Measurements from ENCODE around the gene SH3BP2.

The SH3BP2 gene

DNA sequence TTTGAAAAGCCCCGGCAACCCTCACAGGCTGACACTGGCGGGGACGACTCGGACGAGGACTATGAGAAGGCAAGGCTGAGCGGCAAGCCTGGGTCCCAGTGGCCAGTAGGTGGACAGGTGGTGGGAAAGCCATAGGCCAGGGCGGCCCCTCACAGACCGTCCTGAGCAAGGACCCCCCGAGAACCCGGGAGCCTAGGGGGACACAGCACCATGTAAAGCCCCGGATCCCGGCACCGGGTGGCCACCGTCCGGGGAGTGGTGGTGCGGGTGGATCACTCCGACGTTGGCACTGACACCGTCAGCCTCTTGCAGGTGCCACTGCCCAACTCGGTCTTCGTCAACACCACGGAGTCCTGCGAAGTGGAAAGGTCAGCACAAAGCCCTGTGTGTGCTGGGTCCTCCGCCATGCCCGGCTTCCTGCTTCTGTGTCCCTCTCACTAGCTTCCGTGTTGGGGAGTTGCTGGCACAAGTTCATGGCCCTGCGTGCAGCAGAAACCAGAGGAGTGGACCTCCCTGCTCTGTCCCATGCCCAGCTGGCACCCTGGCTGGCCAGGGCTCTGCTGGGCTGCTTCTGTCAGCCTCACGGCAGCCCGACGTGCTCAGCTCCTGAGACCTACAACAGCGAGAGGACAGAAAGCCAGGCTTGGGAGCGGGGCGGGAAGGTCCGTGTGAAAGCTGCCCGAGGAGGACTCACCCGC, 38.9 kb downstream of the SH3BP2 start:
- H3K4me2 ChIP-seq (ENCODE audit: low read length): no peak overlapping the region
- H3K4ac ChIP-seq (ENCODE audit: low read depth, low read length): no peak overlapping the region
- no peak overlapping the region for H4K91ac ChIP-seq (ENCODE audit: low read depth, low read length)
- peaks cover 81 to 83% of the 10 kb centered on the region in 2 experiments for H3K36me3 ChIP-seq (ENCODE audit: control insufficient read depth in 1 of 2, insufficient read depth in 2 of 2, low read length in 2 of 2)
- no peak overlapping the region for H4K12ac ChIP-seq (ENCODE audit: low read depth, low read length)
- no peak for DNase-seq
- H3K4me3 ChIP-seq (ENCODE audit: low read depth, low read length): no peak overlapping the region
- H3K14ac ChIP-seq (ENCODE audit: low read length): no peak overlapping the region
- no peak overlapping the region for H2AFZ ChIP-seq (ENCODE audit: insufficient read depth, low read length, poor library complexity)
- H3K9ac ChIP-seq (ENCODE audit: low read length): no peak overlapping the region
- no peak overlapping the region for H3K27ac ChIP-seq (ENCODE audit: low read depth, low read length)
- H2AK5ac ChIP-seq (ENCODE audit: low read length): no peak overlapping the region
- no peak overlapping the region for H3K18ac ChIP-seq (ENCODE audit: low read length)
- H2BK120ac ChIP-seq (ENCODE audit: insufficient read depth, low read length, poor library complexity): no peak overlapping the region
- peaks cover 5% of the 10 kb centered on the region in 2 experiments for H3K4me1 ChIP-seq (ENCODE audit: control insufficient read depth in 1 of 2, insufficient read depth in 2 of 2, low read length in 2 of 2)
- no peak overlapping the region for H2BK12ac ChIP-seq (ENCODE audit: low read length)
- WGBS (ENCODE audit: extremely low coverage, insufficient coverage, insufficient read length): no CpG with 5 or more reads among the region's 36 CpGs
- no peak overlapping the region for H4K8ac ChIP-seq (ENCODE audit: low read depth, low read length)
- H3K27me3 ChIP-seq (ENCODE audit: insufficient read depth, low read length): no peaks in the 10 kb centered on the region
- peaks cover 3% of the 10 kb centered on the region for H3K9me3 ChIP-seq (ENCODE audit: insufficient read depth, low read depth, low read length)
- no peak overlapping the region for H3K23ac ChIP-seq (ENCODE audit: low read length)
- no peak overlapping the region for H2BK5ac ChIP-seq (ENCODE audit: low read depth, low read length, poor library complexity)
- H3K79me2 ChIP-seq (ENCODE audit: control insufficient read depth, insufficient read depth, low read length, poor library complexity): no peaks in the 10 kb centered on the region
- H3K79me1 ChIP-seq (ENCODE audit: low read length): no peaks in the 10 kb centered on the region

DNA sequence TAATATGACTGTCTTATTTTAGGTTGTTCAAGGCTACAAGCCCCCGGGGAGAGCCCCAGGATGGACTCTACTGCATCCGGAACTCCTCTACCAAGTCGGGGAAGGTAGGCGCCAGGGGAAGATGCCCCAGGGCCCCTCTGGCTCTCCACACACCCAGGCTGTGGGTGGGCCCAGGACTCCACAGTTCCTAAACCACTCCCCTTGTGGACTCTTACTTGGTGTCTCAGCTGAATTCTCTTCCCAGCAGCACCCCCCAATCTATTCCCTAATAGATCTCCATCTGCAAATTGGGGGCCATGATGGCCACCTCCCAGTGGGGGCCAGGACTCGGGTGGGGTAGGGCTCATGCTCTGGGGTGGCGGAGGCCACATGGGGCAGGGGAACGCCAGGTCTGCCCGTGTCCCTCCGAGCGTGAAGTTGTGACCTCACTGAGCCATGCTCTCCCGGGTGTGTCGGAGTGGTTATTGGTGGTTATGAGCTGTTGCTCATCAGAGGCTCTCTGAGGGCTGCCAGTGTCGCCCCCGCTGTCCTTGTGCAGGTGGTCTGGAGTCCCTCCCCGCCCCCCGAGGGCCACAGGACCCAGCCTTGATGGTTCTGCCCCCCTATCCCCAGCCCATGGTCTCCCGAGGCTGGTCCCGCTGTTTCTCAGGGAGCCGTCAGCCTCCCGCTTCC, 39.6 kb downstream of the SH3BP2 start:
- H3K79me2 ChIP-seq (ENCODE audit: control insufficient read depth, insufficient read depth, low read length, poor library complexity): no peaks in the 10 kb centered on the region
- H3K27me3 ChIP-seq (ENCODE audit: insufficient read depth, low read length): no peaks in the 10 kb centered on the region
- WGBS (ENCODE audit: extremely low coverage, insufficient coverage, insufficient read length): no CpG with 5 or more reads among the region's 20 CpGs
- no peak overlapping the region for H2BK120ac ChIP-seq (ENCODE audit: insufficient read depth, low read length, poor library complexity)
- no peaks in the 10 kb centered on the region for H3K79me1 ChIP-seq (ENCODE audit: low read length)
- H2BK5ac ChIP-seq (ENCODE audit: low read depth, low read length, poor library complexity): no peak overlapping the region
- H4K91ac ChIP-seq (ENCODE audit: low read depth, low read length): no peak overlapping the region
- peaks cover 5% of the 10 kb centered on the region in 2 experiments for H3K4me1 ChIP-seq (ENCODE audit: control insufficient read depth in 1 of 2, insufficient read depth in 2 of 2, low read length in 2 of 2)
- no peak overlapping the region for H2BK12ac ChIP-seq (ENCODE audit: low read length)
- H2AFZ ChIP-seq (ENCODE audit: insufficient read depth, low read length, poor library complexity): no peak overlapping the region
- H2AK5ac ChIP-seq (ENCODE audit: low read length): no peak overlapping the region
- no peak for DNase-seq
- no peak overlapping the region for H4K12ac ChIP-seq (ENCODE audit: low read depth, low read length)
- H3K27ac ChIP-seq (ENCODE audit: low read depth, low read length): no peak overlapping the region
- no peak overlapping the region for H3K4ac ChIP-seq (ENCODE audit: low read depth, low read length)
- H3K4me3 ChIP-seq (ENCODE audit: low read depth, low read length): no peak overlapping the region
- H3K14ac ChIP-seq (ENCODE audit: low read length): no peak overlapping the region
- H3K9ac ChIP-seq (ENCODE audit: low read length): no peak overlapping the region
- H3K9me3 ChIP-seq (ENCODE audit: insufficient read depth, low read depth, low read length): no peaks in the 10 kb centered on the region
- no peak overlapping the region for H3K4me2 ChIP-seq (ENCODE audit: low read length)
- no peak overlapping the region for H4K8ac ChIP-seq (ENCODE audit: low read depth, low read length)
- no peak overlapping the region for H3K23ac ChIP-seq (ENCODE audit: low read length)
- peaks cover 75 to 76% of the 10 kb centered on the region in 2 experiments for H3K36me3 ChIP-seq (ENCODE audit: control insufficient read depth in 1 of 2, insufficient read depth in 2 of 2, low read length in 2 of 2)
- H3K18ac ChIP-seq (ENCODE audit: low read length): no peak overlapping the region

DNA sequence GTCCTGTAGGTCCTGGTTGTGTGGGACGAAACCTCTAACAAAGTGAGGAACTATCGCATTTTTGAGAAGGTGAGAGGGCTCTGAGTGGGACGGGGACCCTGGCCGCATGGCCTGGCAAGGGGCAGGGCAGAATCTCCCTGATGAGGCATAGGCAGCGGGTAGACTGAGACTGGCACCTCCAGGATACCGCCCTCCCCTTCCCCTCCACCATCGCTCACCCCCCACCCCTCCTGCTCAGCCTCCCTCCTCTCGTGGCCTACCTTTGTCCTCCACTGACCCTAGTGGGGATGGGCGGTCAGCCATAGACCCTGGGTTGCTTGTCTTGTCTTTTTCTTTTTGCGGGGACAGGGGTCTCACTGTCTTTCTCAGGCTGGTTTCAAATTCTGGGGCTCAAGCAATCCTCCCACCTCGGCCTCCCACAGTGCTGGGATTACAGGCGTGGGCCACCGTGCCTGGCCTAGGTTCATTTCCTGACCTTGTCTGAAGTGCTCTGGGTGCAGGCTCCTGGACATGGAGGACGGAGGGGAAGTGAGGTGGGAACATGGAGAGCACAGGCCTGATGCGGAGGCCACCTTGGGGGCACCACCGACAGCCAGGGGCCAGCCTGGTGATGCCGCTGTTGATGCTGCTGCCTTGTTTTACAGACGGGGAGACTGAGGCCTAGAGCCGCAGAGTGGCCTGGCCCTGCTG, 40.2 kb downstream of the SH3BP2 start:
- Histone ChIP-seq H3K18ac (ENCODE audit: low read length) (no peak overlapping the region), H3K14ac (ENCODE audit: low read length) (no peak overlapping the region), H2BK120ac (ENCODE audit: insufficient read depth, low read length, poor library complexity) (no peak overlapping the region), H3K79me1 (ENCODE audit: low read length) (no peaks in the 10 kb centered on the region), H3K4me1 (ENCODE audit: control insufficient read depth in 1 of 2, insufficient read depth in 2 of 2, low read length in 2 of 2) (peaks cover 5% of the 10 kb centered on the region in 2 experiments), H3K79me2 (ENCODE audit: control insufficient read depth, insufficient read depth, low read length, poor library complexity) (no peaks in the 10 kb centered on the region), H3K9ac (ENCODE audit: low read length) (no peak overlapping the region), H2BK12ac (ENCODE audit: low read length) (no peak overlapping the region), H3K4me2 (ENCODE audit: low read length) (no peak overlapping the region), H3K4me3 (ENCODE audit: low read depth, low read length) (no peak overlapping the region), H3K27ac (ENCODE audit: low read depth, low read length) (no peak overlapping the region), H2AFZ (ENCODE audit: insufficient read depth, low read length, poor library complexity) (no peak overlapping the region), H2BK5ac (ENCODE audit: low read depth, low read length, poor library complexity) (no peak overlapping the region), H3K36me3 (ENCODE audit: control insufficient read depth in 1 of 2, insufficient read depth in 2 of 2, low read length in 2 of 2) (peaks cover 71% of the 10 kb centered on the region in 2 experiments), H3K4ac (ENCODE audit: low read depth, low read length) (no peak overlapping the region), H4K8ac (ENCODE audit: low read depth, low read length) (no peak overlapping the region), H3K27me3 (ENCODE audit: insufficient read depth, low read length) (no peaks in the 10 kb centered on the region), H3K9me3 (ENCODE audit: insufficient read depth, low read depth, low read length) (no peaks in the 10 kb centered on the region), H4K91ac (ENCODE audit: low read depth, low read length) (no peak overlapping the region), H2AK5ac (ENCODE audit: low read length) (no peak overlapping the region), H3K23ac (ENCODE audit: low read length) (no peak overlapping the region), H4K12ac (ENCODE audit: low read depth, low read length) (no peak overlapping the region)
- WGBS (ENCODE audit: extremely low coverage, insufficient coverage, insufficient read length): no CpG with 5 or more reads among the region's 19 CpGs
- no peak for DNase-seq

DNA sequence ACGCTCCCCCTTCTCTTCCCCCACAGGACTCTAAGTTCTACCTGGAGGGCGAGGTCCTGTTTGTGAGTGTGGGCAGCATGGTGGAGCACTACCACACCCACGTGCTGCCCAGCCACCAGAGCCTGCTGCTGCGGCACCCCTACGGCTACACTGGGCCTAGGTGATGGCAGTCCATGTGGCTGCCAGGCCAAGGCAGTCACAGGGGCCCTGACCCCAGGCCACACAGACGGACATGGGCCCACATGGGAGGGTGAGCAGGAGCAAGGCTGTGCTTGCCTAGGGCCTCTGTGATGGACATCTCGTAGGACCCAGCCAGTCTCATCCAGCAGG, 40.8 kb downstream of the SH3BP2 start:
- H3K9me3 ChIP-seq (ENCODE audit: insufficient read depth, low read depth, low read length): no peaks in the 10 kb centered on the region
- H3K23ac ChIP-seq (ENCODE audit: low read length): no peak overlapping the region
- H2AK5ac ChIP-seq (ENCODE audit: low read length): no peak overlapping the region
- no peak overlapping the region for H4K91ac ChIP-seq (ENCODE audit: low read depth, low read length)
- H3K79me2 ChIP-seq (ENCODE audit: control insufficient read depth, insufficient read depth, low read length, poor library complexity): no peaks in the 10 kb centered on the region
- WGBS (ENCODE audit: extremely low coverage, insufficient coverage, insufficient read length): no CpG with 5 or more reads among the region's 7 CpGs
- H3K27me3 ChIP-seq (ENCODE audit: insufficient read depth, low read length): no peaks in the 10 kb centered on the region
- H2AFZ ChIP-seq (ENCODE audit: insufficient read depth, low read length, poor library complexity): no peak overlapping the region
- H3K14ac ChIP-seq (ENCODE audit: low read length): no peak overlapping the region
- no peak overlapping the region for H3K27ac ChIP-seq (ENCODE audit: low read depth, low read length)
- no peaks in the 10 kb centered on the region for H3K79me1 ChIP-seq (ENCODE audit: low read length)
- H3K4me1 ChIP-seq (ENCODE audit: control insufficient read depth in 1 of 2, insufficient read depth in 2 of 2, low read length in 2 of 2): peaks cover 5% of the 10 kb centered on the region in 2 experiments
- no peak overlapping the region for H3K4me3 ChIP-seq (ENCODE audit: low read depth, low read length)
- H3K36me3 ChIP-seq (ENCODE audit: control insufficient read depth in 1 of 2, insufficient read depth in 2 of 2, low read length in 2 of 2): peaks cover 66% of the 10 kb centered on the region in 2 experiments
- no peak overlapping the region for H4K8ac ChIP-seq (ENCODE audit: low read depth, low read length)
- no peak overlapping the region for H2BK5ac ChIP-seq (ENCODE audit: low read depth, low read length, poor library complexity)
- H2BK12ac ChIP-seq (ENCODE audit: low read length): no peak overlapping the region
- H4K12ac ChIP-seq (ENCODE audit: low read depth, low read length): no peak overlapping the region
- H2BK120ac ChIP-seq (ENCODE audit: insufficient read depth, low read length, poor library complexity): no peak overlapping the region
- H3K4ac ChIP-seq (ENCODE audit: low read depth, low read length): no peak overlapping the region
- DNase-seq: no peak
- H3K4me2 ChIP-seq (ENCODE audit: low read length): no peak overlapping the region
- no peak overlapping the region for H3K18ac ChIP-seq (ENCODE audit: low read length)
- no peak overlapping the region for H3K9ac ChIP-seq (ENCODE audit: low read length)
